Common myeloid progenitor, CD34-positive (primary cell): Measurements from ENCODE around the gene FOLR2.

Experiments
- CTCF ChIA-PET: fragments of 350-600 bp; sonication (Branson Sonifier 250); formaldehyde crosslinking; loops from one replicate; lab custom pipeline; 2021; ENCODE audit warnings: antibody characterized with exemption; lab: Charles Lee
- POLR2A ChIA-PET: fragments of 350-600 bp; sonication (Branson Sonifier 250); formaldehyde crosslinking; loops from one replicate; lab custom pipeline; 2021; ENCODE audit warnings: antibody characterized with exemption; lab: Charles Lee
- DNase-seq, 3 donors: peaks; one replicate each; pipeline versions ENCODE4 v3.0.0 to v3.0.0-alpha.2; 2013
- H3K27ac ChIP-seq, 2 experiments: 1 replicate in 1 of 2; 2 replicates in 1 of 2; pipeline ENCODE4 v1.7.0; 2013; ENCODE audit warnings: inconsistent platforms in 2 of 2, low read length in 2 of 2, mild to moderate bottlenecking in 2 of 2, low read depth in 1 of 2, moderate library complexity in 1 of 2; ENCODE audit not compliant: severe bottlenecking in 2 of 2, insufficient read depth in 1 of 2, poor library complexity in 1 of 2
- H3K27me3 ChIP-seq, 5 experiments: replicated peaks in 2 of 5; 1 replicate in 3 of 5; 2 replicates in 2 of 5; pipeline versions ENCODE4 v1.6.1 to v1.7.0; 2013; ENCODE audit warnings: low read length in 4 of 5, mild to moderate bottlenecking in 2 of 5, moderate library complexity in 2 of 5, inconsistent platforms in 1 of 5; ENCODE audit not compliant: insufficient read depth in 5 of 5, control insufficient read depth in 4 of 5
- H3K36me3 ChIP-seq, 4 experiments: 1 replicate in 2 of 4; 2 replicates in 2 of 4; pipeline versions ENCODE4 v1.6.1 to v1.7.0; 2013; ENCODE audit warnings: low read length in 3 of 4, control low read depth in 1 of 4, mild to moderate bottlenecking in 1 of 4; ENCODE audit not compliant: control insufficient read depth in 4 of 4, insufficient read depth in 4 of 4
- H3K4me1 ChIP-seq, 4 experiments: 1 replicate in 3 of 4; 2 replicates in 1 of 4; pipeline versions ENCODE4 v1.6.1 to v1.7.1; 2013; ENCODE audit warnings: low read length in 3 of 4, mild to moderate bottlenecking in 3 of 4, control low read depth in 1 of 4, inconsistent platforms in 1 of 4, moderate library complexity in 1 of 4; ENCODE audit not compliant: control insufficient read depth in 4 of 4, insufficient read depth in 4 of 4; ENCODE audit errors: control extremely low read depth in 1 of 4
- H3K4me3 ChIP-seq, 7 experiments: 1 replicate in 4 of 7; 2 replicates in 3 of 7; pipeline versions ENCODE4 v1.5.1 to v1.7.0; 2013; ENCODE audit warnings: mild to moderate bottlenecking in 7 of 7, low read length in 6 of 7, moderate library complexity in 6 of 7, inconsistent platforms in 2 of 7, low read depth in 2 of 7, control low read depth in 1 of 7; ENCODE audit not compliant: insufficient read depth in 4 of 7, control insufficient read depth in 1 of 7; ENCODE audit errors: extremely low read depth in 1 of 7
- H3K9me3 ChIP-seq, 5 experiments: 1 replicate in 4 of 5; 2 replicates in 1 of 5; pipeline versions ENCODE4 v1.6.1 to v1.7.1; 2013; ENCODE audit warnings: low read length in 4 of 5, mild to moderate bottlenecking in 2 of 5, inconsistent platforms in 1 of 5, low read depth in 1 of 5, moderate library complexity in 1 of 5; ENCODE audit not compliant: control insufficient read depth in 4 of 5, insufficient read depth in 2 of 5; ENCODE audit errors: control extremely low read depth in 1 of 5
- WGBS: methylation state at CpG from one replicate; pipeline ENCODE4 v1.1.5; 2013; ENCODE audit not compliant: insufficient coverage; 5-methylcytosine and 5-hydroxymethylcytosine counted together

FOLR2 gene

DNA sequence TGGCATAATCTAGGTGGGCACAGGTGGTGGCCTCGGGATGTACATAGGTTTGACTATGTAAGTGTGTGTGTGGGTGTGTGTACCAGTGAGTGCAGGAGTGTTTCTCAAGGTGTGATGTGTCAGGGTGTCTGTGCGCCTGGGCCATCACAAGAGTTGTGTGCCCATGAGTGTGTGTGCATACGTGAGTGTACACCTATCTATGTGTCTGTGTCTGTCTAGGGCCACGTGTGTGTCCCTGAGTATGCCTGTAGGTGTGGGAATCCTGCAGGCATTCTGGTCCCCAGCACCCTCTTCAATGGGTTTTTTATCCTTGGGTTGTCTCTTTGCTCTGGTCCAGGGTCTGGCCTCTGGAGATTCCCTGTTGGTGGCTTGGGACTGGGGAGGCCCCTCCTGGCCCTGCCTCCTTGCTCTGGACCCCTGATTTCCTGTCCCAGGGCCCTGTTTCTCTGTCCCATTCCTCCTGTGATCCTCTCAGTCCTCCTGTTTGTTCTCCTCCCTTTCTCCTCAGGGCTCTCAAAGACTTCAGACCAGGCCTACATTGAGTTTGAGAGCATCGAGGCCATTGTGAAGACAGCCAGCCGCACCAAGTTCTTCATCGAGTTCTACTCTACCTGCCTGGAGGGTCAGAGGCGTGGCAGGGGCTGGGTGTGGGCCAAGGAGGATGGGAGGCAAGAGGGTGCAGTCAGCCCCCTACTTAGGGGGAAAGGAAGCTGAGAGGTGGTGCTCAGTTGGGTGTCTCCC lies 17.3 kb downstream of the FOLR2 start:
- H3K27ac ChIP-seq = no peak overlapping the region
- WGBS = 91% methylated on average over 6 of the region's 8 CpGs
- peaks cover 10 to 95% (median 74%) of the 10 kb centered on the region in 4 experiments for H3K36me3 ChIP-seq
- no peak overlapping the region for H3K4me3 ChIP-seq
- ChIA-PET CTCF (interaction anchor here (1.0 to 1.5 kb wide), 2 partner anchors 11 to 197 kb away, joined by 4 to 6 read pairs; no protein-coding TSS in a partner anchor), POLR2A (interaction anchor here (0.7 kb wide), 1 partner anchor 16 kb away, joined by 3 read pairs; no protein-coding TSS in a partner anchor)
- no peaks in the 10 kb centered on the region for H3K9me3 ChIP-seq
- H3K4me1 ChIP-seq = peaks cover 0 to 17% (median 1%) of the 10 kb centered on the region in 4 experiments
- H3K27me3 ChIP-seq = peaks cover 0 to 12% (median 3%) of the 10 kb centered on the region in 5 experiments
- DNase-seq = no peak

- peaks cover 0 to 18% (median 6%) of the 10 kb centered on the region in 5 experiments for H3K27me3 ChIP-seq
- H3K27ac ChIP-seq = no peak overlapping the region
- ChIA-PET POLR2A (interaction anchor here (0.7 kb wide), 1 partner anchor 16 kb away, joined by 3 read pairs; no protein-coding TSS in a partner anchor), CTCF (interaction anchor here (1.0 to 1.5 kb wide), 2 partner anchors 11 to 197 kb away, joined by 4 to 6 read pairs; no protein-coding TSS in a partner anchor)
- H3K36me3 ChIP-seq = peaks cover 10 to 89% (median 68%) of the 10 kb centered on the region in 4 experiments
- 70% methylated on average over 2 of the region's 3 CpGs for WGBS
- no peak for DNase-seq
- H3K9me3 ChIP-seq = no peaks in the 10 kb centered on the region
- H3K4me3 ChIP-seq = no peak overlapping the region
- peaks cover 0 to 20% (median 6%) of the 10 kb centered on the region in 4 experiments for H3K4me1 ChIP-seq
Observed at GRCh38 chr11:72234514-72234830, 17.9 kb downstream of the FOLR2 start.

DNA sequence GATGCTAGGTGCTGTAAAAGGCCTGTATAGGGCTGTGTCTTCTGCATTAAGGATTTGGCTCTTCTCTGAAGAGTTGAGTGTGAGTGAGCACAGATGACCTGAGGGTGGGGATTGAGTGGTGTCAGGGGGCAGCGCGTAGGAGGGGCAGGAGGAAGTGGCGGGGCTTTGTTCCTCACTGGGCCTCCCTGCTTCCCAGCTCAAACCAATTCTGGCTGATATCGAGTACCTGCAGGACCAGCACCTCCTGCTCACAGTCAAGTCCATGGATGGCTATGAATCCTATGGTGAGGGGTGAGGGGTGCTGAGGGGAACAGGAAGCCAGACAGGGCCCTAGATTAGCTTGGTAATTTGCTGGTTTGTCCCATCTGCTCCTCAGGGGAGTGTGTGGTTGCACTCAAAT lies 18.3 kb downstream of the FOLR2 start:
- 100% methylated on average over 1 of the region's 4 CpGs for WGBS
- ChIA-PET POLR2A (no interaction called here), CTCF (interaction anchor here (1.0 to 1.9 kb wide), 4 partner anchors 12 to 196 kb away, joined by 4 to 6 read pairs (median 5); no protein-coding TSS in a partner anchor)
- Histone ChIP-seq H3K4me1 (peaks cover 0 to 25% (median 11%) of the 10 kb centered on the region in 4 experiments), H3K4me3 (no peak overlapping the region), H3K27ac (no peak overlapping the region), H3K36me3 (peaks cover 10 to 85% (median 65%) of the 10 kb centered on the region in 4 experiments), H3K9me3 (no peaks in the 10 kb centered on the region), H3K27me3 (peaks cover 0 to 22% (median 8%) of the 10 kb centered on the region in 5 experiments)
- no peak for DNase-seq

- H3K27me3 ChIP-seq = peaks cover 0 to 28% (median 14%) of the 10 kb centered on the region in 5 experiments
- ChIA-PET POLR2A (no interaction called here), CTCF (interaction anchor here (1.0 to 3.8 kb wide), 9 partner anchors 11 to 206 kb away, joined by 3 to 27 read pairs (median 5); partner anchors contain the start of gene INPPL1)
- H3K36me3 ChIP-seq = peaks cover 10 to 79% (median 61%) of the 10 kb centered on the region in 4 experiments
- WGBS = 94% methylated on average over 11 of the region's 17 CpGs
- H3K4me1 ChIP-seq = peaks cover 0 to 30% (median 16%) of the 10 kb centered on the region in 4 experiments
- no peaks in the 10 kb centered on the region for H3K9me3 ChIP-seq
- DNase-seq = no peak
- no peak overlapping the region for H3K4me3 ChIP-seq
- no peak overlapping the region for H3K27ac ChIP-seq
Observed at GRCh38 chr11:72235351-72236057, 18.9 kb downstream of the FOLR2 start.

DNA sequence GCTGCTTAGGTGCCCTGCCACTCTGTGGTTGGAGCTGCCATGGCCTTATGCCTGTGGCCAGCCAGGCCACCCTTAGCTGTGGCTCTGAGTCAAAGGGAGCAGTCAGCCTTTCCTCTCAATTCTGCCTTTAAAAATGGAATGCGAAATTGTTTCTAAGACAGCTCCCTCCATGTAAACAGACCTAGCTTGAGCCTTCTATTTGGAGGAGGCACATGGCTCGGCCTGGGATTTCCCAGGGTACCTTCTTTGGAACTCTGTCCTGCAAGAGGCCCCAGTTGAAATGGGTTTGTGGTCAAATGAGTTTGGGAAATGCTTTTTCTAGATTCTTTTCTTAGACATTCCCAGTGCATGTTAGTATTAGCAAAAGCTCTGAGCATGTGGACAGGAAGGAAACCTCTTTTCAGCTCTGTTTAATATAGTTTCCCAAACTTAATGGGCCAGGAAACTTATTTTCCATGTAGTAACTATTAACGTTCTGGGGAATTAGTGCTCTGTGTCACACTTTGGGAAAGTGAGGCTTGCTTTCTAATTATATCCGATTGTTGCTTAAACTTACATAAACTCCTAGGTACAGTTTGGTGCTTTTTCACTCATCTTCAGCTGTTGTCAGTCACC lies 19.6 kb downstream of the FOLR2 start:
- no peak overlapping the region for H3K27ac ChIP-seq
- H3K36me3 ChIP-seq = peaks cover 10 to 72% (median 55%) of the 10 kb centered on the region in 4 experiments
- 92% methylated on average over 2 of the region's 4 CpGs for WGBS
- no peak for DNase-seq
- H3K4me3 ChIP-seq = no peak overlapping the region
- H3K4me1 ChIP-seq = peaks cover 0 to 35% (median 22%) of the 10 kb centered on the region in 4 experiments
- POLR2A ChIA-PET = no interaction called here
- CTCF ChIA-PET = interaction anchor here (0.6 to 3.8 kb wide), 10 partner anchors 8 to 213 kb away, joined by 3 to 27 read pairs (median 4); partner anchors contain the start of gene INPPL1
- peaks cover 0 to 35% (median 15%) of the 10 kb centered on the region in 5 experiments for H3K27me3 ChIP-seq
- no peaks in the 10 kb centered on the region for H3K9me3 ChIP-seq

DNA sequence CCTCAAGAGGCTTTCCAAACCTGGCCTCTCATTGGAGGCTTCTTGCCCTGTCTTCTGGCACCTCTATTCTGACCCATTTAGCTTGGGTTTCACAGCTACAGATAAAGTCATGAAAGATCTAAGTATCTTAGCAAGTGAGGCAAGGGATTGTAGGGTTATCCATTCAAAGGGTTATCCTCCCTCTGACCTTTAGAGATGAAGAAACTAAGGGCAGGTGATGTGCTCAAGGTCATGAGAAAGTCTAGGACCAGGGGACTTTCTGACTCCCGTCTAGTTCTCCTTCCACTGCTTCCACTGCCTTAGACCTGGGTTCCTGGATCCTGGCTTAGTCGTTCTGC lies 20.1 kb downstream of the FOLR2 start:
- CTCF ChIA-PET = interaction anchor here (0.6 to 3.8 kb wide), 12 partner anchors 8 to 214 kb away, joined by 3 to 27 read pairs (median 4); partner anchors contain the start of gene INPPL1
- no peak for DNase-seq
- POLR2A ChIA-PET = no interaction called here
- peaks cover 7 to 67% (median 50%) of the 10 kb centered on the region in 4 experiments for H3K36me3 ChIP-seq
- H3K9me3 ChIP-seq = no peaks in the 10 kb centered on the region
- H3K4me3 ChIP-seq = no peak overlapping the region
- WGBS = 100% methylated on average over 2 of the region's 2 CpGs
- H3K27ac ChIP-seq = no peak overlapping the region
- peaks cover 0 to 40% (median 15%) of the 10 kb centered on the region in 5 experiments for H3K27me3 ChIP-seq
- peaks cover 0 to 35% (median 22%) of the 10 kb centered on the region in 4 experiments for H3K4me1 ChIP-seq
